ENCODE data around the gene LMAN1L.

- TF ChIP-seq, protein P1, sequence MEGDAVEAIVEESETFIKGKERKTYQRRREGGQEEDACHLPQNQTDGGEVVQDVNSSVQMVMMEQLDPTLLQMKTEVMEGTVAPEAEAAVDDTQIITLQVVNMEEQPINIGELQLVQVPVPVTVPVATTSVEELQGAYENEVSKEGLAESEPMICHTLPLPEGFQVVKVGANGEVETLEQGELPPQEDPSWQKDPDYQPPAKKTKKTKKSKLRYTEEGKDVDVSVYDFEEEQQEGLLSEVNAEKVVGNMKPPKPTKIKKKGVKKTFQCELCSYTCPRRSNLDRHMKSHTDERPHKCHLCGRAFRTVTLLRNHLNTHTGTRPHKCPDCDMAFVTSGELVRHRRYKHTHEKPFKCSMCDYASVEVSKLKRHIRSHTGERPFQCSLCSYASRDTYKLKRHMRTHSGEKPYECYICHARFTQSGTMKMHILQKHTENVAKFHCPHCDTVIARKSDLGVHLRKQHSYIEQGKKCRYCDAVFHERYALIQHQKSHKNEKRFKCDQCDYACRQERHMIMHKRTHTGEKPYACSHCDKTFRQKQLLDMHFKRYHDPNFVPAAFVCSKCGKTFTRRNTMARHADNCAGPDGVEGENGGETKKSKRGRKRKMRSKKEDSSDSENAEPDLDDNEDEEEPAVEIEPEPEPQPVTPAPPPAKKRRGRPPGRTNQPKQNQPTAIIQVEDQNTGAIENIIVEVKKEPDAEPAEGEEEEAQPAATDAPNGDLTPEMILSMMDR (conservative IDR thresholded peaks at IDR 0.05; ENCODE audit: low read length): no peak
- TF ChIP-seq EZH2phosphoT487 (IDR thresholded peaks at IDR 0.05; ENCODE audit: borderline replicate concordance, low read depth, low read length): no peak
These were observed 43.1 kb upstream of the LMAN1L start for GRCh38 chr15:74769463-74770025.
